ENCODE results near the gene LMTK3. TPM values are rescaled to one million over a fixed set of nuclear protein-coding genes. Genes with fewer than 3 reads are reported as not detected.

Gene LMTK3
- total and polyA plus RNA-seq, 2 of the 13 experiments (the other 11 are each of a cell fraction or from before 2014, with no cell fraction given) = 0.18 to 0.29 TPM

- TF ChIP-seq NFAT5 (CRISPR knock-in tag; IDR thresholded peaks at IDR 0.05) = 0 out of 2 replicates have a peak, but pooled peaks have one; percentile 56
- TF ChIP-seq CBX2 (IDR thresholded peaks at IDR 0.05; ENCODE audit: low read depth, low read length) = no peak
- TF ChIP-seq CBX2 (CRISPR knock-in tag; IDR thresholded peaks at IDR 0.05; ENCODE audit: low read depth) = no peak
- TF ChIP-seq POLR2A (IDR thresholded peaks at IDR 0.05; ENCODE audit: insufficient read depth in 1 of 2, low read depth in 2 of 2, low read length in 2 of 2) = 0 out of 4 replicates have a peak, but pooled peaks of 1 of the 2 experiments have one; percentile 37
- peak; percentile 44 for TF ChIP-seq TEAD3 (CRISPR knock-in tag; optimal IDR thresholded peaks at IDR 0.05; ENCODE audit: borderline replicate concordance)
- TF ChIP-seq ZFX (CRISPR knock-in tag; IDR thresholded peaks at IDR 0.05; ENCODE audit: low read depth) = peak; percentile 50; the same call in 1 of the 2 replicates
- no peak for TF ChIP-seq SP1 (IDR thresholded peaks at IDR 0.05)
- TF ChIP-seq SP1 (CRISPR knock-in tag; IDR thresholded peaks at IDR 0.05) = 0 out of 2 replicates have a peak, but pooled peaks have one; percentile 22
- no peak for TF ChIP-seq EEA1 (CRISPR knock-in tag; IDR thresholded peaks at IDR 0.05; ENCODE audit: borderline replicate concordance)
- no peak for TF ChIP-seq ZNF639 (CRISPR knock-in tag; conservative IDR thresholded peaks at IDR 0.05)
- TF ChIP-seq GMEB2 (CRISPR knock-in tag; IDR thresholded peaks at IDR 0.05; ENCODE audit: low read depth) = no peak
- TF ChIP-seq PHF8 (CRISPR knock-in tag; IDR thresholded peaks at IDR 0.05) = 0 out of 2 replicates have a peak, but pooled peaks have one; percentile 25
- TF ChIP-seq ZKSCAN1 (IDR thresholded peaks at IDR 0.05; ENCODE audit: low read length) = no peak
- TF ChIP-seq NAIF1 (CRISPR knock-in tag; IDR thresholded peaks at IDR 0.05; ENCODE audit: borderline replicate concordance) = no peak
- no peak for TF ChIP-seq NFIB (CRISPR knock-in tag; IDR thresholded peaks at IDR 0.05; ENCODE audit: borderline replicate concordance)
- peak; percentile 13; the same call in 1 of the 2 replicates for TF ChIP-seq ZFY (CRISPR knock-in tag; IDR thresholded peaks at IDR 0.05)
- TF ChIP-seq DRAP1 (CRISPR knock-in tag; IDR thresholded peaks at IDR 0.05) = peak; percentile 34; the same call in 1 of the 2 replicates
- TF ChIP-seq SYNCRIP (IDR thresholded peaks at IDR 0.05; ENCODE audit: insufficient read depth, low read depth, low read length) = no peak
- TF ChIP-seq ZNF235 (CRISPR knock-in tag; IDR thresholded peaks at IDR 0.05; ENCODE audit: borderline replicate concordance) = no peak
Measured at GRCh38 chr19:48502350-48503018, 9.2 kb downstream of the LMTK3 start (continued).

Data from HepG2 (cell line).